Measurements from ENCODE around the gene PDE6A.

PDE6A gene

DNA sequence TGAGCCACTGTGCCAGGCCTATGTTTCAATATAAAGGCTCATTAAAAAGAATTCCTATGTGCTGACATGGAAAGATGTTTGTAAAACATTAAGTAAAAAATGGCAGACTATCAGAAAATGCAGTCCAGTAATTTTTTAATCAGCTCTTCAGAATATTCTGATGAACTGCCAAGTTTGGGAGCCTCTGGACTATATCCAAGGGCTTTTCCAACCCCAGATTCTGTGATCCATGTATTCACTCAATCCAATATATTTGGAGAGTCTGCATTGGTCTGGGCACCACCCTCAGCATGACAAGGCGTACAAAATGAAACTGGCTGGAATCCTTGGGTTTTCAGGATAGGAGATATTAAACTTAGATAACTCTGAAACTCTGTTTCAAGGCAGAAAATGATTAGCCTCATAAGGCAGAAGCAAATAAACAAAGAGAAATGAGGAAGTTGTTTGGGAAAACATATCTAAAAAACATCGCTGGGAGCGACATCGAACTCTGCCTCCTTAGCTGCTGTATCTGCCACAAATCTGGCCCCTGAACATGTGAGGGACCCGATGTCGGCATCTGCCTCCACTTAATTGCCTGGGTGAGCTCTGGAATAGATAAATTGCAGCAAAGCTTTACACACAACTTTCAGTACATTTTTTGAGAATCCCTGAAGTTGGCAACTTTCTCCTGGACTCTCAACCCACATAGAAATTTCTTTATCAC, 14.4 kb downstream of the PDE6A start:
- no peak for DNase-seq (ENCODE audit: low spot score)

GRCh38 chr5:149924486-149924885, 20.1 kb downstream of the PDE6A start:
- DNase-seq (ENCODE audit: low spot score): no peak

DNA sequence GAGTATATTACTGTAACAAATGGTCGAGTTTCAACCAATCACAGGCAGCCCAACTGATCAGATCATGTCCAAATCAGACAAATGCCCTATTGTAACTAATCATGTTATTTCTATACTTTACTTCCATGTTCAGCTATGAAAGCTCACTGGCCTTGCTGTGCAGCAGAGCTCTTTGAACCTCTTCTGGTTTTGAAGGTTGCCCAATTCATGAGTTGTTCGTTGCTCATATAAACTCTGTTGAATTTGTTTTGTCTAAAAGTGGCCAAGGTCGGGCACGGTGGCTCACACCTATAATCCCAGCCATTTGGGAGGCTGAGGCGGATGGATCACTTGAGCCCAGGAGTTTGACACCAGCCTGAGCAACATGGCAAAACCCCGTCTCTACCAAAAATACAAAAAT, 21.6 kb downstream of the PDE6A start:
- DNase-seq (ENCODE audit: low spot score): no peak

DNA sequence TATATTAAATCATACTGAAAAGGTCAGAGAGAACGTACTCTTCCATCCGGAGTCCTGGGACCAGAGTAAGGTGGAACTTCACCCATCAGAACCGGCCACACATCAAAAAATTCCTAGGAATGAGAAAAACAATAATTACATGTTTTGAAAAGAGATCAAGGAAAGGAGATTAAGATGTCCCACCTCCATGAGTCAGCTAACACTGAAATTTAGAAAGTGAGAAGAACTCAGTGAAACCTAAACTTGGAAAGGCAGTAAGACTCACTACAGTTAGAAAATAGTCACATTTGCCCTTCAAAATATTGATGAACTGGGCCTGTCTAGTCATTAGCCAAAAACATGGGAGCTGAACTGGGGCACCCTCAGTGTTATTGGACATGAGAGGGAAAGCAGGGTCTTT, 23.0 kb downstream of the PDE6A start:
- DNase-seq (ENCODE audit: low spot score): no peak

GRCh38 chr5:149917073-149917676, 27.4 kb downstream of the PDE6A start:
- DNase-seq (ENCODE audit: low spot score): no peak

DNA sequence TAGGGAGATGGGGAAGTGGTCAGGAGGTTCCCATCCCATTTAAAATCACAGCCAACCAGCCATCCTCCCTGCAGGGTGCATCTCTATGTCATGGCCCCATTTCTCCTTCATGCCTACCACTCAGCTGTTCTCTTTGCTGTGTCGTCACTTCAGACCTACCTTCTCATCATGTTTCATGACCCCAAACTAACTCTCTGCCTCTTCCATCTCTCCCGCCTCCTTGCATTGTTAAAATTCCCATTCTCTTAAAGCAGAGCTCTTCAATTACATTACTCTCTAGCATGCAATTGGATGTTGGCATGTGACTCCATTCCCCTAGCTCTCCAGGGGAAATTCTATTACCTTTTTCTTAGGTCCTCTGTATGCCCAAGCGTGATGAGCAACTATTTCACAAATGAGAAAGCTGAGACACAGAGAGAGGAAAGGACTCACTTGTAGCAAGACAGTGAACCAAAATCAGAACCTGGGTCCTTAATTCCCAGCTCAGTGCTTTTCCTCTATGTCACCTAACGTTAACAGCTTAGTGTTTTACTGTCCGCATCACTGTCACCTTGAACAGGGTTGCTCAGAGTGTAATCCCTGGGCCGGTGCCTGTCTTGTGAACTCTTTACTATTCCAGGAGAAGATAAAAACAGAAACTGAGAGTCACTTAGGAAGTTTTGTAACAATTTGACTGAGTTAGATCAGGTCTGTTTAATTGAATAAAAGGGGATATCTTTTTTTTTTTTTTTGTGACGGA, 28.1 kb downstream of the PDE6A start:
- DNase-seq (ENCODE audit: low spot score): no peak

- DNase-seq (ENCODE audit: low spot score): no peak
Measured at GRCh38 chr5:149915392-149916260, 29.0 kb downstream of the PDE6A start.

DNA sequence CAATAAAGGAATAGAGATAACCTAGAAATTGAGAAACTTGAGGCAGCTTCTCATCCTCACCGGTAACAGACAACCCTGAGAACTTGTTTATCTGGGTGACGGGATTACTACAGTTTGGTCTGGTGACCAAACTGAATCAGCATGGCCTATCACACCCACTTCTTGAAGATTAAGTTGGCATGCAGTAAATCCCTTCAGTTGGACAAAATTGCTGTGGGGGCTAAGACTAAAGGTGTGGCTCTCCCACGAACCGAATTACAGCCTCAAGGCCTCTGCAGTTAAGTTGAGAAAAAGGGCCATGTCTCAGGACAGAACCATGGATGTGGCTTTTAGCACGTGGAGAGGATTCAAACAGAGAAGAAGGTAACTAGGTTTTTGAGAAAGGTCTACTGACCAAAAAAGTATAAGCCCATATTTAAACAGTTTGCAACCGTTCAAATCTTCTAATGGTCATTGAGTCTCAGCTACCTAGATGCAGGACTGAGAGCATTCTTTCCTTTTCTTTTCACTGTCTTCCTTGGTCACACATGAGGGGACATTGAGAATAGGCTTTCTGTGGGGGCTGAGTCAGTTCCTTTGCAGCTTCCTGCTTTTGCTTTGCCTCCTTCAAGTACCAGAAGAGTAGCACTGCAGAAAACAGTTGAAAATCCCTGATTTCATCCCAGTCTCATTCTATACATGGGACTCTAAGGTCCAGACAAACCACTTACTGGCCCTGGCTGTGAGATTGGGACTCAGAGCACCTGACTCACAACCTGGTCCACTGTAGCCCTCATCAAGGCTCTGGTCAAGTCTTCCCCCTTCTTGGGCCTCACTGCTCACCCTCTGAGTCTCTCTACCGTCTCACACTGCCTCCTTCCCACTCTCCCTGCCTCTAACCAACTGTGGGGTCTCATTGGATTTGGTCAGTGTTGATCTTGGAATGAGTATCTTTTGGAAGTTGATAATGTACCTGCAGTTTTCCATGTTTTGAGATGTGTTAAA, 30.9 kb downstream of the PDE6A start:
- DNase-seq (ENCODE audit: low spot score): no peak

DNA sequence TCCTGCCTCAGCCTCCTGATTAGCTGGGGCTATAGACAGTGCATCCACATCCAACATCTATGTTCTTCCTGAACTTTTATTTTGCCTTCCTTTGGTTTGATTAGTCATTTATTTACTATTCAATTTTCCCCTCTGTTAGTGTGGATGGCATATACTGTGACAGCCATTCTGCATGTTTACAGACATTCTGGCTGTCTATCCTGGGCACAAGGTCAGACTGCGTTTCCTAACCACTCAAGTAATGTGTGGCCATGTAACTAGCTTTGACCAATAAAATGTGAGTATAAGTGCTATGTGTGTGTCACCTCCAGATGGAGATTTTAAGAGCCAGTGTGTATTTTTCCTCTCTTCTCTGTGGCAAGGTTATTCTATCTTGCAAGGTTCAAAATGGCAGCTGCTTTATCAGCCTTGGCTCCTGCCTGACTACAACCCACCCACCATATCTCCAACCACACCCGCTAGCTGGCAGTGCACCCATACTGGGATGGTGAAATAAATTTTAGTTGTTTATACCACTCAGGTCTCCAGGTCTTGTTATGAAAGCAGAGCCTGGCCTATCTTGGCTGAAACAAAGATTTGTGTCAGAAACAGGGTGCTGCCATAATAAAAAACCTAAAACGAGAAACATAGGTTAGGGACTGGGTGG, 32.2 kb downstream of the PDE6A start:
- DNase-seq (ENCODE audit: low spot score): no peak

- no peak for DNase-seq (ENCODE audit: low spot score)
Measured at GRCh38 chr5:149911031-149911430, 33.6 kb downstream of the PDE6A start.

DNA sequence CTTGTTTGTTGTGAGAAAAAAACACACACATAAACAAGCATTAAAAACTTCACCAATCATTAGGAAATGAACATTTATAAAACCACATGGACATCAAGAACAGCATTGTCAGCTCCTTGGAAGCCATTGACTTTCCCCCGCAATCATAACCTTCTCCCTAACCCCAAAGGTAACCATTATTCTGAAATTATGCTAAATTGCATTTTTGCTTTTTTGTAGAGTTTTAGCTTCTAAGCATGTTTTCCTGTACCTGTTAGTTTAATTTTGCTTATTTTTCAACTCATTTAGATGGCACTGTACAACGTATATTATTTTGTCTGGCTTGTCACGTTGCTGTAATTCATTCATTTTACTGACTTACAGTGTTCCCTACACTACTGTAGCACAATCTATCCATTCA, 36.8 kb downstream of the PDE6A start:
- DNase-seq (ENCODE audit: low spot score): no peak

DNA sequence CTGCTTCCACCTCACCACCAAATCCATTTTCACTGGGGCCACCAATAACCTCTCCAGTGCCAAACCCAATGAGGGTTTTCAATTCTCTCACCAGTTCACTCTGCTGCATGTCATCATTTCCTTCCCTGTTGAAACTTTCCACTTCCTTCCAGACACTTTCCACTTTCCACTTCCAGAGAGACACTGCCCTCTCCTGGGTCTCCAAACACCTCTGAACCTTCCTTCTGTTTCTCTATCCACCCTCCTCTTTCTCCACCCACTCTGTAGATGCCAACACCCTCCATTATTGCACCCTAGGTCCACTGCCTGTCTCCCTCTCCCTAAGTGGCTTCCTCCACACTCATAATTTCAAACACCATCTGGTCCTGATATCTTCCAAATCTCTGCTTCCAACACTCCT, 39.6 kb downstream of the PDE6A start:
- no peak for DNase-seq (ENCODE audit: low spot score)

DNA sequence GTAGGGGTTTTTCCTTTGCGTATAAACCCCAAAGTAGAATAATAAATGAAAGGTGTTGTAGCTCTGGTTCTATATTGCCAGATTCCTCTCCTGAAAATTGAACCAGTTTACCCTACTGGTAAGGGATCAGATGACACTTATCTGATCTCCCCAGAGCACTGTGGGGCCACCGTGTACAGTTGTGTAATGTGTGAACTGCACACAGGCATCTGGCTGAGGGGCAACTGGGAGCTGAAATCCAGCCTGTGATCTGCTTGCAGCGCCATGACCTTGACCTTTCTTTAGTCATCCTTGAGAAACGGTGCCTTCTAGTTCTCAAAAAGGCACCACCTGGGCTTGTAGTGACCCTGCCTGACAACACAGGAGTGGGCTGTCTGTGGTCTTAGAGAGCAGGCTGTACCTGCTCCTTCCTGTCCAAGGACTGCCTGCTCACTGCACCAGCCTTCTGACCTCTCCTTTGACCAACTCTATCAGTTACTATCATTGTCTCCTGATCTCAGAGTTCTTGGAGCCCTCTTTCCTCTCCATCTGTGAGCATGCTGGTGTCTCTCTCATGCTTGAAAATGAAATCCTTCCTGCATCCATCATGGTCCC, 40.2 kb downstream of the PDE6A start:
- no peak for DNase-seq (ENCODE audit: low spot score)

DNA sequence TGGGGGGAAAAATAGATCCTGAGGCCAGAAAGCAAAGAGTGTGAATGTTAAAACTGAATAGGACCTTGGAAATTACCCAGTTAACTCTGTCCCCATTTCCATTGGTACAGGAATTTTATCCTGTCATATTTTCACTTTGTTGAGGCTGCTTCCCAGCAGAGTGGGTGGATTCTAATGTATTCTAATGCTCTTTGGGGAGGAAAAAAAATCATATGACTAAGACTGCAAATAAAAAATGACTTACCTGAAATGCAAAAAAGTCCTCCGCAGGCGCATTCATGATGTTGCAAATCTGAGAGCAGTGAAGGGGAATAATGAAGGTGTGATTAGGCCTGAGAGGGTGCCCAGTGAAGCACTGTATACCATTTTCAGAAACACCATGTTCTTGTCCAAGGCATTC, 41.2 kb downstream of the PDE6A start:
- DNase-seq (ENCODE audit: low spot score): no peak

DNA sequence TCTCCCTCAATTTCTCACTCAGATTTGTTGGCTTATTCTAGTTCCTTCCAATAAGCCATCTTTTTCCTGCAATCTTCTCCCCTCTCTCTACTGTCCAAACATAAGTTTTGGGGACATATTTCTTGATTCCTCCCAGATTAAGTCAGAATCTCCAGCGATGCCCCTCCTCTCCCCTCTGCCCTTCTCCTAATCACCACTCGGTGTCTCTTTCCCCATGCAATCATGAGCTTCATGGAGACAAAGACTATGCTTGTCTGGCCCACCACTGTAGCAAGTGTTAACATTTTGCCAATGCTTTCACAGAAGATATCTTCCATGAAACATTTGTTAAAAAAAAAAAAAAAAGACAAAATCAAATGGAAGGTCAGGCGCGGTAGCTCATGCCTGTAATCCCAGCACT, 42.4 kb downstream of the PDE6A start:
- no peak for DNase-seq (ENCODE audit: low spot score)

DNA sequence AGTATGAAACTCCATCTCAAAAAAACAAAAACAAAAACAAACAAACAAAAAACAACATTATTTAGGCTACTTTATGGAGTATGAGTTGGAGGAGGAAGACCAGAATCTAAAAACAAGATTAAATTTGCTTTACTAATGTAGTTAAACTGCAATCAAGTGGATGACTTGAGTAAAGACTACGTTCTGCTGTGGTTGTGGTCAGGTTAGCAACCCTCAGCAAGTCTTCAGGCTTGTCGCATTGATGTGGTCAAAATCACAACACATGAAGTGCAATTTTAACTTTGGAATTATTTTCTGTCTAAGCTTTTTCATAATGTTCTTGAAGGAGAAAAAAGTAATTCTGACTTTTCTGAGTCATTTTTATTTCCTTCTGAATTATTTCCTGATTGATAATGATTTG, 43.1 kb downstream of the PDE6A start:
- peak; percentile 14 for DNase-seq (ENCODE audit: low spot score)

GRCh38 chr5:149900390-149900789, 44.2 kb downstream of the PDE6A start:
- no peak for DNase-seq (ENCODE audit: low spot score)

DNA sequence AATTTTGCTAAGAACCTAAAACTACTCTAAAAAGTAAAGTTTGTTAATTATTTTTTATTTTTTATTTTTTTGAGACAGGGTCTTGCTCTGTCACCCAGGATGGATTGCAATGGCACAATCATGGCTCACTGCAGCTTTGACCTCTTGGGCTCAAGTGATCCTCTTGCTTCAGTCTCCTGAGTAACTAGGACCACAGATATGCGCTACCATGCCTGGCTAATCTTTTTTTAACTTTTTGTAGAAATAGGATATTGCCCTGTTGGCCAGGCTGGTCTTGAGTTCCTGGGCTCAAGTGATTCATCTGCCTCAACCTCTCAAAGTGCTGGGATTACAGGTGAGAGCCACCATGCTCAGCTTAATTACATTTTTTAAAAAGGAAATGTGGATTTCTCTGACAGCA, 45.8 kb downstream of the PDE6A start:
- DNase-seq (ENCODE audit: low spot score): no peak

GRCh38 chr5:149895416-149896345, 48.9 kb downstream of the PDE6A start:
- peak; percentile 49 for DNase-seq (ENCODE audit: low spot score)

Measured in activated CD4-positive, alpha-beta T cell treated with anti-CD3 and anti-CD28 coated beads, Interleukin-2, Interleukin-4, amounts not matched to agents 100 ng/mL and 50 ng/mL, durations not matched to agents 16 hours and 8 hours (primary cell).